HepG2 (cell line): ENCODE measurements around the gene FANCF. TPM values are rescaled to one million over a fixed set of nuclear protein-coding genes. Genes with fewer than 3 reads are reported as not detected.
A peak's percentile ranks its signal among the peaks of the same experiment; 100 is the strongest.

Source experiments
- HNF4A ChIP-seq: sonication (generic); formaldehyde crosslinking; IDR thresholded peaks from 2 replicates; pipeline ENCODE4 v1.4.0; 2020; ENCODE audit warnings: missing genetic modification reagents
- HOXA3 ChIP-seq: sonication (generic); formaldehyde crosslinking; IDR thresholded peaks from 2 replicates; pipeline ENCODE4 v1.5.0; 2020; ENCODE audit warnings: missing genetic modification reagents
- U2AF1 ChIP-seq: fragments of 200-400 bp; formaldehyde crosslinking; optimal IDR thresholded peaks from 2 replicates; pipeline ENCODE3; 2017; ENCODE audit warnings: mild to moderate bottlenecking, low read depth, low read length
- ZNF282 ChIP-seq: fragments of 450-650 bp; IDR thresholded peaks from 2 replicates; pipeline ENCODE4 v1.6.1; 2018; ENCODE audit not compliant: partially characterized antibody
- ZNF337 ChIP-seq: sonication (generic); formaldehyde crosslinking; IDR thresholded peaks from 2 replicates; pipeline ENCODE4 v1.5.1; 2020; ENCODE audit warnings: missing genetic modification reagents, low read depth, mild to moderate bottlenecking, borderline replicate concordance
- ZNF343 ChIP-seq: sonication (generic); formaldehyde crosslinking; IDR thresholded peaks from 2 replicates; pipeline ENCODE4 v1.4.0; 2020; ENCODE audit warnings: mild to moderate bottlenecking, missing genetic modification reagents
- ZNF615 ChIP-seq: sonication (generic); formaldehyde crosslinking; IDR thresholded peaks from 2 replicates; pipeline ENCODE4 v1.5.0; 2020; ENCODE audit warnings: mild to moderate bottlenecking, missing genetic modification reagents, borderline replicate concordance
- polyA plus RNA-seq, 8 experiments: library from polyadenylated mRNA; depleted of rRNA in 3 of 8; stranded (reverse) in 7 of 8; unstranded in 1 of 8; fragments of >200 nt; fragmentation: Illumina TruSeq in 4 of 8; extraction: Trizol in 4 of 8; gene quantifications; 2 replicates each; pipeline versions ENCODE4 v1.2.1 to v1.2.3, GENCODE V29; 2011 to 2016; ENCODE audit warnings: low read depth in 4 of 8, missing spikeins in 1 of 8, mixed read lengths in 1 of 8; ENCODE audit not compliant: insufficient read depth in 1 of 8
- total RNA-seq, 5 experiments: library from RNA; depleted of rRNA; stranded (reverse); fragments of >200 nt; fragmentation: Illumina TruSeq; extraction: Trizol; gene quantifications; 2 replicates each; pipeline ENCODE4 v1.2.3, GENCODE V29; 2016; ENCODE audit warnings: low read depth in 1 of 5
- TF ChIP-seq, protein P1 (sequence below): sonication (generic); formaldehyde crosslinking; IDR thresholded peaks from 2 replicates; pipeline ENCODE4 v1.4.0; 2020; ENCODE audit warnings: missing genetic modification reagents, mild to moderate bottlenecking, borderline replicate concordance
- TF ChIP-seq, protein P2 (sequence below): sonication (generic); formaldehyde crosslinking; IDR thresholded peaks from 2 replicates; pipeline ENCODE4 v1.5.0; 2020; ENCODE audit warnings: missing genetic modification reagents
- TF ChIP-seq, protein P3 (sequence below): sonication (generic); formaldehyde crosslinking; conservative IDR thresholded peaks from 2 replicates; pipeline ENCODE4 v1.4.0; 2020; ENCODE audit warnings: missing genetic modification reagents
- TF ChIP-seq, protein P4 (sequence below): sonication (generic); formaldehyde crosslinking; IDR thresholded peaks from 2 replicates; pipeline ENCODE4 v1.9.0; 2022; ENCODE audit warnings: missing genetic modification reagents, mild to moderate bottlenecking, borderline replicate concordance
- TF ChIP-seq, protein P5 (sequence below): sonication (generic); formaldehyde crosslinking; IDR thresholded peaks from 2 replicates; pipeline ENCODE4 v1.4.0; 2020; ENCODE audit warnings: mild to moderate bottlenecking, missing genetic modification reagents
- TF ChIP-seq, protein P6 (sequence below): sonication (generic); formaldehyde crosslinking; IDR thresholded peaks from 2 replicates; pipeline ENCODE4 v1.4.0; 2020; ENCODE audit warnings: missing genetic modification reagents

The FANCF gene
- total and polyA plus RNA-seq, 2 of the 13 experiments (the other 11 are each of a cell fraction or from before 2014, with no cell fraction given) = 2.5 to 9.7 TPM

DNA sequence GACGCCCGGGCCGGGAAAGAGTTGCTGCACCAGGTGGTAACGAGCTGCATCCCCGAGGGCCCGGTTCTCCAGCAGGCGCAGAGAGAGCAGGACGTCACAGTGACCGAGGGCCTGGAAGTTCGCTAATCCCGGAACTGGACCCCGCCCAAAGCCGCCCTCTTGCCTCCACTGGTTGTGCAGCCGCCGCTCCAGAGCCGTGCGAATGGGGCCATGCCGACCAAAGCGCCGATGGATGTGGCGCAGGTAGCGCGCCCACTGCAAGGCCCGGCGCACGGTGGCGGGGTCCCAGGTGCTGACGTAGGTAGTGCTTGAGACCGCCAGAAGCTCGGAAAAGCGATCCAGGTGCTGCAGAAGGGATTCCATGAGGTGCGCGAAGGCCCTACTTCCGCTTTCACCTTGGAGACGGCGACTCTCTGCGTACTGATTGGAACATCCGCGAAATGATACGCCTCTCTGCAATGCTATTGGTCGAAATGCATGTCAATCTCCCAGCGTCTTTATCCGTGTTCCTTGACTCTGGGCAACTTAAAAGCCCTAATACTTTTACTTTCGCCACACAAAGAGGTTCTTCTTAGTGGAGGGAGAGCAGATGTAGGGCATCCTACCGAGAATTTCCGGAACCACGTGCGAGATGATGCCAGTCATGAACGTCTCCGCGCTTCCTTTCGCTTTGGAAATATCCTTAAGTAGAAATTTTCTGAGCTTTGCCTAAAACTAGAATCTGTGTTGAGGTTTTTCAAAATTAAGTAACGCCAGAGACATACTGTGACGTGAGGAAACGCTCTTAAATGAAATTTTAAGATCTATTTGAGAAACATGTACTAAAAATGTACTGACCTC is at the start of gene FANCF (continued):
- TF ChIP-seq, protein P1, sequence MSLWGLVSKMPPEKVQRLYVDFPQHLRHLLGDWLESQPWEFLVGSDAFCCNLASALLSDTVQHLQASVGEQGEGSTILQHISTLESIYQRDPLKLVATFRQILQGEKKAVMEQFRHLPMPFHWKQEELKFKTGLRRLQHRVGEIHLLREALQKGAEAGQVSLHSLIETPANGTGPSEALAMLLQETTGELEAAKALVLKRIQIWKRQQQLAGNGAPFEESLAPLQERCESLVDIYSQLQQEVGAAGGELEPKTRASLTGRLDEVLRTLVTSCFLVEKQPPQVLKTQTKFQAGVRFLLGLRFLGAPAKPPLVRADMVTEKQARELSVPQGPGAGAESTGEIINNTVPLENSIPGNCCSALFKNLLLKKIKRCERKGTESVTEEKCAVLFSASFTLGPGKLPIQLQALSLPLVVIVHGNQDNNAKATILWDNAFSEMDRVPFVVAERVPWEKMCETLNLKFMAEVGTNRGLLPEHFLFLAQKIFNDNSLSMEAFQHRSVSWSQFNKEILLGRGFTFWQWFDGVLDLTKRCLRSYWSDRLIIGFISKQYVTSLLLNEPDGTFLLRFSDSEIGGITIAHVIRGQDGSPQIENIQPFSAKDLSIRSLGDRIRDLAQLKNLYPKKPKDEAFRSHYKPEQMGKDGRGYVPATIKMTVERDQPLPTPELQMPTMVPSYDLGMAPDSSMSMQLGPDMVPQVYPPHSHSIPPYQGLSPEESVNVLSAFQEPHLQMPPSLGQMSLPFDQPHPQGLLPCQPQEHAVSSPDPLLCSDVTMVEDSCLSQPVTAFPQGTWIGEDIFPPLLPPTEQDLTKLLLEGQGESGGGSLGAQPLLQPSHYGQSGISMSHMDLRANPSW (CRISPR knock-in tag) = peak; percentile 49; the same call in 1 of the 2 replicates
- TF ChIP-seq, protein P2, sequence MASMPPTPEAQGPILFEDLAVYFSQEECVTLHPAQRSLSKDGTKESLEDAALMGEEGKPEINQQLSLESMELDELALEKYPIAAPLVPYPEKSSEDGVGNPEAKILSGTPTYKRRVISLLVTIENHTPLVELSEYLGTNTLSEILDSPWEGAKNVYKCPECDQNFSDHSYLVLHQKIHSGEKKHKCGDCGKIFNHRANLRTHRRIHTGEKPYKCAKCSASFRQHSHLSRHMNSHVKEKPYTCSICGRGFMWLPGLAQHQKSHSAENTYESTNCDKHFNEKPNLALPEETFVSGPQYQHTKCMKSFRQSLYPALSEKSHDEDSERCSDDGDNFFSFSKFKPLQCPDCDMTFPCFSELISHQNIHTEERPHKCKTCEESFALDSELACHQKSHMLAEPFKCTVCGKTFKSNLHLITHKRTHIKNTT (CRISPR knock-in tag) = no peak
- TF ChIP-seq ZNF615 (CRISPR knock-in tag) = no peak
- TF ChIP-seq, protein P3, sequence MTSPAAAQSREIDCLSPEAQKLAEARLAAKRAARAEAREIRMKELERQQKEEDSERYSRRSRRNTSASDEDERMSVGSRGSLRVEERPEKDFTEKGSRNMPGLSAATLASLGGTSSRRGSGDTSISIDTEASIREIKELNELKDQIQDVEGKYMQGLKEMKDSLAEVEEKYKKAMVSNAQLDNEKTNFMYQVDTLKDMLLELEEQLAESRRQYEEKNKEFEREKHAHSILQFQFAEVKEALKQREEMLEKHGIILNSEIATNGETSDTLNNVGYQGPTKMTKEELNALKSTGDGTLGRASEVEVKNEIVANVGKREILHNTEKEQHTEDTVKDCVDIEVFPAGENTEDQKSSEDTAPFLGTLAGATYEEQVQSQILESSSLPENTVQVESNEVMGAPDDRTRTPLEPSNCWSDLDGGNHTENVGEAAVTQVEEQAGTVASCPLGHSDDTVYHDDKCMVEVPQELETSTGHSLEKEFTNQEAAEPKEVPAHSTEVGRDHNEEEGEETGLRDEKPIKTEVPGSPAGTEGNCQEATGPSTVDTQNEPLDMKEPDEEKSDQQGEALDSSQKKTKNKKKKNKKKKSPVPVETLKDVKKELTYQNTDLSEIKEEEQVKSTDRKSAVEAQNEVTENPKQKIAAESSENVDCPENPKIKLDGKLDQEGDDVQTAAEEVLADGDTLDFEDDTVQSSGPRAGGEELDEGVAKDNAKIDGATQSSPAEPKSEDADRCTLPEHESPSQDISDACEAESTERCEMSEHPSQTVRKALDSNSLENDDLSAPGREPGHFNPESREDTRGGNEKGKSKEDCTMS (CRISPR knock-in tag) = no peak
- no peak for TF ChIP-seq HNF4A (CRISPR knock-in tag)
- peak; percentile 49; the same call in 1 of the 2 replicates for TF ChIP-seq ZNF343 (CRISPR knock-in tag)
- TF ChIP-seq, protein P4, sequence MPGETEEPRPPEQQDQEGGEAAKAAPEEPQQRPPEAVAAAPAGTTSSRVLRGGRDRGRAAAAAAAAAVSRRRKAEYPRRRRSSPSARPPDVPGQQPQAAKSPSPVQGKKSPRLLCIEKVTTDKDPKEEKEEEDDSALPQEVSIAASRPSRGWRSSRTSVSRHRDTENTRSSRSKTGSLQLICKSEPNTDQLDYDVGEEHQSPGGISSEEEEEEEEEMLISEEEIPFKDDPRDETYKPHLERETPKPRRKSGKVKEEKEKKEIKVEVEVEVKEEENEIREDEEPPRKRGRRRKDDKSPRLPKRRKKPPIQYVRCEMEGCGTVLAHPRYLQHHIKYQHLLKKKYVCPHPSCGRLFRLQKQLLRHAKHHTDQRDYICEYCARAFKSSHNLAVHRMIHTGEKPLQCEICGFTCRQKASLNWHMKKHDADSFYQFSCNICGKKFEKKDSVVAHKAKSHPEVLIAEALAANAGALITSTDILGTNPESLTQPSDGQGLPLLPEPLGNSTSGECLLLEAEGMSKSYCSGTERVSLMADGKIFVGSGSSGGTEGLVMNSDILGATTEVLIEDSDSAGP = peak; percentile 90
- peak; percentile 82 for TF ChIP-seq HOXA3 (CRISPR knock-in tag)
- TF ChIP-seq, protein P5, sequence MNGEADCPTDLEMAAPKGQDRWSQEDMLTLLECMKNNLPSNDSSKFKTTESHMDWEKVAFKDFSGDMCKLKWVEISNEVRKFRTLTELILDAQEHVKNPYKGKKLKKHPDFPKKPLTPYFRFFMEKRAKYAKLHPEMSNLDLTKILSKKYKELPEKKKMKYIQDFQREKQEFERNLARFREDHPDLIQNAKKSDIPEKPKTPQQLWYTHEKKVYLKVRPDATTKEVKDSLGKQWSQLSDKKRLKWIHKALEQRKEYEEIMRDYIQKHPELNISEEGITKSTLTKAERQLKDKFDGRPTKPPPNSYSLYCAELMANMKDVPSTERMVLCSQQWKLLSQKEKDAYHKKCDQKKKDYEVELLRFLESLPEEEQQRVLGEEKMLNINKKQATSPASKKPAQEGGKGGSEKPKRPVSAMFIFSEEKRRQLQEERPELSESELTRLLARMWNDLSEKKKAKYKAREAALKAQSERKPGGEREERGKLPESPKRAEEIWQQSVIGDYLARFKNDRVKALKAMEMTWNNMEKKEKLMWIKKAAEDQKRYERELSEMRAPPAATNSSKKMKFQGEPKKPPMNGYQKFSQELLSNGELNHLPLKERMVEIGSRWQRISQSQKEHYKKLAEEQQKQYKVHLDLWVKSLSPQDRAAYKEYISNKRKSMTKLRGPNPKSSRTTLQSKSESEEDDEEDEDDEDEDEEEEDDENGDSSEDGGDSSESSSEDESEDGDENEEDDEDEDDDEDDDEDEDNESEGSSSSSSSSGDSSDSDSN (CRISPR knock-in tag) = peak; percentile 61
- no peak for TF ChIP-seq U2AF1
- TF ChIP-seq ZNF337 = no peak
- TF ChIP-seq ZNF282 = no peak
- TF ChIP-seq, protein P6, sequence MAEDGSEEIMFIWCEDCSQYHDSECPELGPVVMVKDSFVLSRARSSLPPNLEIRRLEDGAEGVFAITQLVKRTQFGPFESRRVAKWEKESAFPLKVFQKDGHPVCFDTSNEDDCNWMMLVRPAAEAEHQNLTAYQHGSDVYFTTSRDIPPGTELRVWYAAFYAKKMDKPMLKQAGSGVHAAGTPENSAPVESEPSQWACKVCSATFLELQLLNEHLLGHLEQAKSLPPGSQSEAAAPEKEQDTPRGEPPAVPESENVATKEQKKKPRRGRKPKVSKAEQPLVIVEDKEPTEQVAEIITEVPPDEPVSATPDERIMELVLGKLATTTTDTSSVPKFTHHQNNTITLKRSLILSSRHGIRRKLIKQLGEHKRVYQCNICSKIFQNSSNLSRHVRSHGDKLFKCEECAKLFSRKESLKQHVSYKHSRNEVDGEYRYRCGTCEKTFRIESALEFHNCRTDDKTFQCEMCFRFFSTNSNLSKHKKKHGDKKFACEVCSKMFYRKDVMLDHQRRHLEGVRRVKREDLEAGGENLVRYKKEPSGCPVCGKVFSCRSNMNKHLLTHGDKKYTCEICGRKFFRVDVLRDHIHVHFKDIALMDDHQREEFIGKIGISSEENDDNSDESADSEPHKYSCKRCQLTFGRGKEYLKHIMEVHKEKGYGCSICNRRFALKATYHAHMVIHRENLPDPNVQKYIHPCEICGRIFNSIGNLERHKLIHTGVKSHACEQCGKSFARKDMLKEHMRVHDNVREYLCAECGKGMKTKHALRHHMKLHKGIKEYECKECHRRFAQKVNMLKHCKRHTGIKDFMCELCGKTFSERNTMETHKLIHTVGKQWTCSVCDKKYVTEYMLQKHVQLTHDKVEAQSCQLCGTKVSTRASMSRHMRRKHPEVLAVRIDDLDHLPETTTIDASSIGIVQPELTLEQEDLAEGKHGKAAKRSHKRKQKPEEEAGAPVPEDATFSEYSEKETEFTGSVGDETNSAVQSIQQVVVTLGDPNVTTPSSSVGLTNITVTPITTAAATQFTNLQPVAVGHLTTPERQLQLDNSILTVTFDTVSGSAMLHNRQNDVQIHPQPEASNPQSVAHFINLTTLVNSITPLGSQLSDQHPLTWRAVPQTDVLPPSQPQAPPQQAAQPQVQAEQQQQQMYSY (CRISPR knock-in tag) = peak; percentile 84; the same call in 1 of the 2 replicates
